Calu3 (cell line): ENCODE results near the gene STEAP1B. TPM values are rescaled to one million over a fixed set of nuclear protein-coding genes. Genes with fewer than 3 reads are reported as not detected.
"Not testable (repeated sequence)": the region's sequence is repeated elsewhere in the genome, so short reads cannot be mapped to it uniquely, and the experiment has no call there.

Source experiments
- Bru-seq: library from RNA; stranded (reverse); fragments of 400-500 nt; gene quantifications from one replicate; lab custom pipeline; 2021; lab: Mats Ljungman, UMichigan
- BruChase-seq, 2 experiments: library from RNA; stranded (reverse); fragments of 400-500 nt; gene quantifications; one replicate each; lab custom pipeline; 2021; lab: Mats Ljungman, UMichigan
- BruUV-seq: library from RNA; stranded (reverse); fragments of 400-500 nt; replicated peaks from 2 replicates; lab custom pipeline; 2021; lab: Mats Ljungman, UMichigan
- CTCF ChIA-PET: fragments of 300-600 bp; sonication (Branson Sonifier 250); formaldehyde crosslinking; loops from one replicate; lab custom pipeline; 2022; ENCODE audit warnings: antibody characterized with exemption; lab: Charles Lee
- DNase-seq: peaks from one replicate; pipeline ENCODE4 v3.0.0; 2022
- H3K27ac Mint-ChIP-seq: one replicate; pipeline ENCODE4 v1.8.0; 2022; ENCODE audit warnings: mixed read lengths; ENCODE audit not compliant: unreplicated experiment
- H3K27me3 Mint-ChIP-seq: one replicate; pipeline ENCODE4 v1.8.0; 2022; ENCODE audit warnings: mixed read lengths; ENCODE audit not compliant: unreplicated experiment
- H3K36me3 Mint-ChIP-seq: one replicate; pipeline ENCODE4 v1.8.0; 2022; ENCODE audit warnings: mild to moderate bottlenecking, moderate library complexity, mixed read lengths; ENCODE audit not compliant: insufficient read depth, unreplicated experiment
- H3K4me1 Mint-ChIP-seq: one replicate; pipeline ENCODE4 v1.8.0; 2022; ENCODE audit warnings: mild to moderate bottlenecking, low read depth, mixed read lengths; ENCODE audit not compliant: unreplicated experiment
- H3K4me3 Mint-ChIP-seq: one replicate; pipeline ENCODE4 v1.8.0; 2022; ENCODE audit warnings: mild to moderate bottlenecking, low read depth, moderate library complexity, mixed read lengths; ENCODE audit not compliant: unreplicated experiment
- H3K9me3 Mint-ChIP-seq: one replicate; pipeline ENCODE4 v1.8.0; 2022; ENCODE audit warnings: low read depth, mixed read lengths; ENCODE audit not compliant: unreplicated experiment
- intact Hi-C: fragments of 100-400 bp; cut with micrococcal nuclease; formaldehyde crosslinking; loops from one replicate; pipeline ENCODE4 v1.10.0; 2022; ENCODE audit not compliant: unreplicated experiment
- long read RNA-seq: library from polyadenylated mRNA; stranded (forward); transcript quantifications from one replicate; pipeline ENCODE4 v2.0.0, GENCODE V29; 2022
- total RNA-seq: library from RNA; stranded (reverse); gene quantifications from 2 replicates; pipeline ENCODE4 v1.2.3, GENCODE V29; 2022
- TF ChIP-seq, protein P1 (sequence below): fragments of 200-600 bp; IDR thresholded peaks from one replicate; pipeline ENCODE4 v1.8.0; 2022; ENCODE audit warnings: antibody characterized with exemption; ENCODE audit not compliant: unreplicated experiment

STEAP1B gene
- 2.6 and 4.4 TPM in 2 replicates for total RNA-seq
- Bru-seq, nascent RNA: percentile 43 among the genes with signal in this experiment
- percentile 29 among the genes with signal in this experiment for BruChase-seq, experiment 1, labeled RNA remaining after a 6-hour chase
- BruChase-seq, experiment 2, labeled RNA remaining after a 2-hour chase: percentile 31 among the genes with signal in this experiment
- long read RNA-seq, partial matches to known transcripts: 1 of 13 reads
- long read RNA-seq, other reads (novel, unspliced or antisense): 12 of 13 reads

DNA sequence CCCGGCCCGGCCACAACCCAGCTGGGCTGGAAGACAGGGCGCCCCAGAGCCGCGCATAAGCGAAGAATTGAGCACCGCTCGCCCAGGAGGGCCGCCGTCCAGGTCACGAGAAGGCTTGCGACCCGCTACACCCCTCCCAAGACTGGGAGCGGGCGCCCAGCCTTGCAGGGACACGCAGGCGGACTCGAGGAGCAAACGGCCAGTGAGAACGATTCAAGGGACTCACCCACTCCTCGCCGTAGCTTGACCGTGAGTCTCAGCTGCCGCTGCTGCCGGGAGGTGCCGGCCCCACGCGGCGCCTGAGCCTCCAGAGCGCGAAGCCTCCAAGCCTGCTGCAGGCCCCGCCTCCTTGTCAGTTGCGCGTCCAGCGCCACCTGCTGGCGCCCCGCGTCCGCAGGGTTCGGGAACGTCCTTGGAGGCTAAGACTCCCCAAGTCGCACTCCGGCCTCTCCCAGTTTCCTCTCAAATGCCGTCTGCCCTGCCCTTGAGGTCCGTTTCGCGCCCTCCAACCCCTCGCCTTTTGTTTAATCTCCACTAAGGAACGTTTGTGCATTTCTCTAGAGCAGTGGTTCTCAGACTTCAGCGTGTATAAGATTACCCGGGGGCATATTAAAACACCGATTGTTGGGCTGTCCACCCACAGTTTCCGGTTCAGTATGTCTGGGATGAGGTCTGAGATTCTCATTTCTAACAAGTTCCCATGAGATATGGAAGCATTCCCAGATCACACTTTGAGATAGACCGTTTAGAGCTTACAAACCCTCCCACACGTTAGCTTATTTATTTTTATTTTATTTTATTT is at the start of gene STEAP1B:
Gene STEAP1B, minus strand, starts transcription at position 301 of the 802 bp plus-strand sequence. CDS start 5,333 bp downstream, outside the sequence.
- intact Hi-C loops: loop anchor here (2.0 to 5.0 kb wide), 3 partner anchors 389 to 498 kb away; no protein-coding TSS in a partner anchor
- CTCF ChIA-PET: interaction anchor here (1.4 kb wide), 1 partner anchor 390 kb away, joined by 8 read pairs; no protein-coding TSS in a partner anchor

DNA sequence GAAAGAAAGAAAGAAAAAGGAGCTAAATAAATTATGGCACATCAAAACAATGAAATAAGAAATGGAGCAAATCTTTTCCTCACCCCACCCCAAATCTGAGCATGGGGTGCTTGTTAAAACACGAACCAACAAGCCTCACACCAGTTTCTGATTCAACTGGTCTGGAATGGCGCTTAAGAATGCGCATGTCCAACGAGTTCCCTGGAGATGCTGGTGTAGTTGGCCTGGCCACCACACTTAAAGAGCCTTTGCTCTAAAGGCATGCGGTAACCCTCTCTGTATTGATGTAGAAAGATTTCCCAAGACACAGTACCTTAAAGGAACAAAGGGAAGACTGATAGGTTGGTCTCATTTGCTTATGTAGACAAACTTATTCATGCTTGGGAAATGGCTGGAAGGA is 49.1 kb upstream of the STEAP1B start:
- Mint-ChIP-seq H3K27me3 (peaks cover 100% of the 10 kb centered on the region), H3K4me1 (peaks cover 13% of the 10 kb centered on the region), H3K9me3 (no peaks in the 10 kb centered on the region), H3K36me3 (peaks cover 10% of the 10 kb centered on the region), H3K4me3 (peak overlapping the region; percentile 75), H3K27ac (no peak overlapping the region)
- BruUV-seq: no TSS peak
- TF ChIP-seq, protein P1, sequence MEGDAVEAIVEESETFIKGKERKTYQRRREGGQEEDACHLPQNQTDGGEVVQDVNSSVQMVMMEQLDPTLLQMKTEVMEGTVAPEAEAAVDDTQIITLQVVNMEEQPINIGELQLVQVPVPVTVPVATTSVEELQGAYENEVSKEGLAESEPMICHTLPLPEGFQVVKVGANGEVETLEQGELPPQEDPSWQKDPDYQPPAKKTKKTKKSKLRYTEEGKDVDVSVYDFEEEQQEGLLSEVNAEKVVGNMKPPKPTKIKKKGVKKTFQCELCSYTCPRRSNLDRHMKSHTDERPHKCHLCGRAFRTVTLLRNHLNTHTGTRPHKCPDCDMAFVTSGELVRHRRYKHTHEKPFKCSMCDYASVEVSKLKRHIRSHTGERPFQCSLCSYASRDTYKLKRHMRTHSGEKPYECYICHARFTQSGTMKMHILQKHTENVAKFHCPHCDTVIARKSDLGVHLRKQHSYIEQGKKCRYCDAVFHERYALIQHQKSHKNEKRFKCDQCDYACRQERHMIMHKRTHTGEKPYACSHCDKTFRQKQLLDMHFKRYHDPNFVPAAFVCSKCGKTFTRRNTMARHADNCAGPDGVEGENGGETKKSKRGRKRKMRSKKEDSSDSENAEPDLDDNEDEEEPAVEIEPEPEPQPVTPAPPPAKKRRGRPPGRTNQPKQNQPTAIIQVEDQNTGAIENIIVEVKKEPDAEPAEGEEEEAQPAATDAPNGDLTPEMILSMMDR: no peak
- CTCF ChIA-PET: no interaction called here
- DNase-seq: no peak
- intact Hi-C loops: loop anchor here (10.0 kb wide), 1 partner anchor 406 kb away; no protein-coding TSS in a partner anchor

More for the DNA sequence above, at the start of gene STEAP1B:
- H3K9me3 Mint-ChIP-seq, BruUV-seq: not testable (repeated sequence)
- H3K36me3 Mint-ChIP-seq: peaks cover 14% of the 10 kb centered on the region
- peaks cover 22% of the 10 kb centered on the region for H3K4me1 Mint-ChIP-seq
- DNase-seq: peak; percentile 98
- peak within 1 kb of the TSS; percentile 71 for H3K27ac Mint-ChIP-seq
- H3K27me3 Mint-ChIP-seq: peaks cover 13% of the 10 kb centered on the region
- TF ChIP-seq, protein P1: peak; percentile 92
- H3K4me3 Mint-ChIP-seq: peak within 1 kb of the TSS; percentile 71

DNA sequence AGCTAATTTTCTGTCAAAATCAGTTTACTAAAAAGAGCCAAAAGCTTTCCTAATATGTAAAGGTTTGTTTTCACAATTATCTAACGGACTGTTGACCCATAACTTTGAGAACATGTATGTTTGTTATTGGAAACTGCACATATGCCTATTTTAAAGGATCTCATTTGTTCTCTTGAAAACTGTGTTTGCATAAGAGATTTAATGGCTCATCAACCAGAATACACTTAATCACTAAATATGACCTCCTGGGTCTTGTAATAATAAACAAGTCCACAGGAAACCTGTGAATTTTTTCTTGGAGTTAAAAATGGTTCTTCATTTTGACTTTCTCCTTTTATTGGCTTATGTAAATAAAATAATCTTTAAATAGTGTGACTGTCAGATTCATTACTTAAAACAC is 48.3 kb upstream of the STEAP1B start:
- no peak for DNase-seq
- Mint-ChIP-seq H3K9me3 (no peaks in the 10 kb centered on the region), H3K27ac (no peak overlapping the region), H3K36me3 (peaks cover 10% of the 10 kb centered on the region), H3K27me3 (peaks cover 98% of the 10 kb centered on the region), H3K4me1 (peaks cover 13% of the 10 kb centered on the region), H3K4me3 (no peak overlapping the region)
- CTCF ChIA-PET: no interaction called here
- BruUV-seq: no TSS peak
- TF ChIP-seq, protein P1: no peak
- intact Hi-C loops: loop anchor here (10.0 kb wide), 1 partner anchor 406 kb away; no protein-coding TSS in a partner anchor

DNA sequence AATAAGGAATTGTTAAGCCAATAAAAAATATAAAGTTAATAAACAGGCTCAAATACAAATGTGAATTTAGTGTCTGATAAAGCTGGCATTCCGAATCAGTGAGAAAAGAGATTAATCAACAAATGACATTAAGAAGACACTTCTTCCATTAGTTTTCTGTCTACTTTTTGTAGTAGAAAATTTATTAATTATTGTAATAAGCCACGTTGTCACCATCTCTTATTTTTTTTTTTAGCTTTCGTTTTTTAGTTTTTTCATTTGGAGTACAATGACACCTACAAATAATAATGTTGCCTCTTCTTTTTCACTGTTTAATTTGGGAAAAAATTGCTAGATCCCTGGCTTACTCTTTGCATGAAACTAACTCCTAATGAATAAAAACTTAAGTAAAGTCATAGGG is 46.8 kb upstream of the STEAP1B start:
- DNase-seq: no peak
- TF ChIP-seq, protein P1: no peak
- intact Hi-C loops: loop anchor here (10.0 kb wide), 1 partner anchor 408 kb away; no protein-coding TSS in a partner anchor
- peaks cover 92% of the 10 kb centered on the region for H3K27me3 Mint-ChIP-seq
- CTCF ChIA-PET: interaction anchor here (0.8 kb wide), 2 partner anchors 9 to 14 kb away, joined by 4 read pairs; no protein-coding TSS in a partner anchor
- no peak overlapping the region for H3K27ac Mint-ChIP-seq
- no peaks in the 10 kb centered on the region for H3K9me3 Mint-ChIP-seq
- H3K4me3 Mint-ChIP-seq: no peak overlapping the region
- no TSS peak for BruUV-seq
- peaks cover 10% of the 10 kb centered on the region for H3K36me3 Mint-ChIP-seq
- peaks cover 13% of the 10 kb centered on the region for H3K4me1 Mint-ChIP-seq
